Measurements from ENCODE around the gene ZC3H13.

Gene ZC3H13, protein sequence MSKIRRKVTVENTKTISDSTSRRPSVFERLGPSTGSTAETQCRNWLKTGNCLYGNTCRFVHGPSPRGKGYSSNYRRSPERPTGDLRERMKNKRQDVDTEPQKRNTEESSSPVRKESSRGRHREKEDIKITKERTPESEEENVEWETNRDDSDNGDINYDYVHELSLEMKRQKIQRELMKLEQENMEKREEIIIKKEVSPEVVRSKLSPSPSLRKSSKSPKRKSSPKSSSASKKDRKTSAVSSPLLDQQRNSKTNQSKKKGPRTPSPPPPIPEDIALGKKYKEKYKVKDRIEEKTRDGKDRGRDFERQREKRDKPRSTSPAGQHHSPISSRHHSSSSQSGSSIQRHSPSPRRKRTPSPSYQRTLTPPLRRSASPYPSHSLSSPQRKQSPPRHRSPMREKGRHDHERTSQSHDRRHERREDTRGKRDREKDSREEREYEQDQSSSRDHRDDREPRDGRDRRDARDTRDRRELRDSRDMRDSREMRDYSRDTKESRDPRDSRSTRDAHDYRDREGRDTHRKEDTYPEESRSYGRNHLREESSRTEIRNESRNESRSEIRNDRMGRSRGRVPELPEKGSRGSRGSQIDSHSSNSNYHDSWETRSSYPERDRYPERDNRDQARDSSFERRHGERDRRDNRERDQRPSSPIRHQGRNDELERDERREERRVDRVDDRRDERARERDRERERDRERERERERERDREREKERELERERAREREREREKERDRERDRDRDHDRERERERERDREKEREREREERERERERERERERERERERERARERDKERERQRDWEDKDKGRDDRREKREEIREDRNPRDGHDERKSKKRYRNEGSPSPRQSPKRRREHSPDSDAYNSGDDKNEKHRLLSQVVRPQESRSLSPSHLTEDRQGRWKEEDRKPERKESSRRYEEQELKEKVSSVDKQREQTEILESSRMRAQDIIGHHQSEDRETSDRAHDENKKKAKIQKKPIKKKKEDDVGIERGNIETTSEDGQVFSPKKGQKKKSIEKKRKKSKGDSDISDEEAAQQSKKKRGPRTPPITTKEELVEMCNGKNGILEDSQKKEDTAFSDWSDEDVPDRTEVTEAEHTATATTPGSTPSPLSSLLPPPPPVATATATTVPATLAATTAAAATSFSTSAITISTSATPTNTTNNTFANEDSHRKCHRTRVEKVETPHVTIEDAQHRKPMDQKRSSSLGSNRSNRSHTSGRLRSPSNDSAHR (N-terminal part only)

DNA sequence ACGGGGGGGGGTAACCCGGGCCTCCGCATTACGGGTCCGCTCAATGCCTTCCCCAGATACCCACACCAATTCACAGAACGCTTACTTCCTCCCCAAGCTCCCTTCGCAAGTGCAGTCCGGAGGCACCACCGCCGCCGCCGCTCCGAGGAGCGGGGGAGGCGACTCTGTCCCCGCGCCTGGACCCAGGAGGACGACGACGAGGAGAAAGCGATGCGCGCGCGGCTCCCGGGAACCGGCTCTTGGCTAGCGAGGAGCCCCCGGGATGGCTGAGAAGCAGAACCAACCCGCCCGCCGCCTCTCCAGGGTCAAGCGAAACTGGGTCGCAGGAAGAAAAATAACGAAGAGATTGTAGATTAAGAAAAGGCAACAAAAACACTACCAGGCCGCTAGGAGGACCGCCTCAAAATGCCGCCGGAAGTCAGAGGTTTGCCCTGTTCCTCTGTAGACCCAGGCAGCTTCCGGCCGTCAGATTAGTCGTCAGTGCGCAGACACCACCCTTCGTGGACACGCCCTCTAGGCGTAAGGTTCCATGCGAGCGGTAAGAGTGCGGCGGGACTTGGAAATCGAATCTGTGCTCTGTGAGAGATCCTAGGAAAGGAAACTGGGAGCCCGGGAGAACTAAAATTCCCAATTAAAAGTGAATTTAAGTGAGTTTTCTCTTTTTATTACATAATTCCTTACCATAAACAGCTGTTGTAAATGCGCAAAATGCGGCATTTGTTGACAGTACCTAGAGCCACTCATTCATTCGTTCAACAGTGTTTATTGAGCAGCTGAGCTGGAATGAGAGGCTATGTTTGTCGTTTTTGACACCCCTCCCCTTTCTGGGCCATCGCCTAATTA lies at the start of gene ZC3H13:
TSS of gene ZC3H13 (minus strand) at position 428 of the 843 bp plus-strand sequence. CDS start 7,239 bp downstream, outside the sequence.
- peak; percentile 51 for DNase-seq

- no peak for DNase-seq
Measured at GRCh38 chr13:46102255-46102605, 49.7 kb upstream of the ZC3H13 start.

DNA sequence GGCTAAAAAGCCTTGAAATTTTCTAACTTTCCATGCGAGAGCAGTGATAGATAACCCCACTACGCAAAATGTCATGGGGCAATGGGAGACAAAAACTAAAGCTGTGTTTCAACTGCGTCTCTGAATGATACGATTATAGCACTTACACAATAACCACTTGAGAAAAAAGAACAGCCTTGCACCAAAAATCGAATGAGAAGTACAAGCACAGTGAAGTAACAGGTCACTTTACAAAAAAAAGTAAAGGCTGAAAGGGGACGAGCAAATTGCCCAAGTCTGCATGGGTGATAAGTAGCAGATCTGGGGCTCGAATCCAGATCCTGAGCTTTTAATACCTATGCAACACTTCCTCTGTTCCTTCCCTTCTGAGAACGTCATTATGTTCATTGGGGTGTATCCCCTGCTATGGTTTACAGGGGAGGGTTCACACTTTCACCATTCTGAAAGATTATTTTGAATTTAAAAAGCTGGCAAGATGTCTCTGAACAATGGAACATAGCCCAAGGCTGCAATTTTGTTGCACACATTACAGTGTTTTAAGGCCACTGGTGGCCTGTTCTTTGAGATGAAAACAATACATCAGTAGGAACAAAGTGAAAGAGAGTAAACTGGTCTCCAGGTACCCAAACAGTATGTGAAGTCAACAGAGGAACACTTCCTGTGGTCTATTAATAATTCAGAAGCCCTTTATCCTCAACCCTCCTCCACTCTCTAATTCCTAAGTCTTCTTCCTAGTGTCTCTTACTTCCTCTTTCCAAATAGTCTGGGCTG lies 49.1 kb upstream of the ZC3H13 start:
- DNase-seq: no peak

DNA sequence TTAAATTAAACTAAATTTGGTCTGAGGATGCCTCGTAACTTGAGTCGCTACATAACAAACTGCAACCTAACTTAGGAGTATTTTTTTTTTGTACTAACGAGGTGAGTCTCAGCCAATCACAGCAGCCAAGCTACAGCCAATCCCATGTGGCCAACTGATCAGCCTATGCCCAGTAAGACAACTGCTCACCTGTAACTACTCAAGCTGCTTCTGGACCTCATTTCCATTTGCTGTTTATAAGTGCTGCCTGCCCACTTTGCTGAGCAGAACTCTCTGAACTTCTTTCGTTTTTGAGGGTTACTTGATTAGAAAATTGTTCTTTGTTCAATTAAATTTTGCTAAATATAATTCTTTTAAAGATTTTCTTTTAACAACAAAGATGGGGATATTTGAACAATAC lies 48.5 kb upstream of the ZC3H13 start:
- DNase-seq: no peak

DNA sequence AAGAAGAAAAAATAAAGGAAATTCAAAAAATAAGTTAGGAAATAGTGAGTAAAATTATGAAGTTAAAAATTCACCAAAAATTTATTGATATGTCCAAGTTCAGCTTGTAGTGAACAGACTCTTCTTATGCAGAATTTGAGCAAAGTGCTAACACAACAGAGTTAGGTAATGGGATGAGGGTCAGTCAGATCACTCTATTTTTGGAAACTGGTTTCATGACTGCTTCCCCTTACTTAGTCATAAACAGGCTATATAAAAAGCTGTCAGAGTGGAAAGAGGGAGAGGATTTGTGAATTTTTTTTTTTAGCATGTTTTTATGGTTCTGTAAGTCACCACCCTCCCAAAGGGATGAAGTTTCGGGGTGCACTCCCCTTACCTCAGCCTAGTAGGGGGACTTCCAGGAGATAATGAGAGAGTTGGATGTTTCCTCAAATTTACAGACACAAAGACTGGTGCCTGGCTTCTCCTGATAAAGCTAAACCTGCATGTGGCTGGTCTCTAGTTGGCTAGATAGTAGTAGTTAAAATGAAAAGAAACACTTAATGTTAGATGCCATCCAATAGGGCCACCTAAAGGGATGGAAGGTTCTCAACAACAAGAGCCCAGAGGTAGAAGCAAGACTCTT lies 47.8 kb upstream of the ZC3H13 start:
- no peak for DNase-seq

DNA sequence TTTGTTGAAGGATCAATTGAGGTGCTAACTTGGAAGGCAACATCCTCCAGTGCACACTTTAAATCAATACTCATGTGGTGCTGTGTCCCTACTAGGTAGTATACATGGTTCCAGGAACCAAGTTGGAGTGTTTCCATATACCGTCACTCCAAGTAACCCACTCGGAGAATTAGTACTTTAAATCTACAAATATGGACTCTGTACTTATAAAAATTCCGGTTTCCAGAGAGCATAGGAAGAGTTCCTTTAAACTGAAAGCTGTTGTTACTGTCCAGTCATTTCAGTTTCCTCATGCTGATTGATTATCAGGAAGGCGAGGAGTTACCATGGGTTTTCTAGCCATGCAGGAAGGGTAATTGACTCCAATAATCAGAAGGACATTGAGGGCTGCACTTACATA lies 45.1 kb upstream of the ZC3H13 start:
- DNase-seq: no peak

- no peak for DNase-seq
Measured at GRCh38 chr13:46097015-46097414, 44.5 kb upstream of the ZC3H13 start.

DNA sequence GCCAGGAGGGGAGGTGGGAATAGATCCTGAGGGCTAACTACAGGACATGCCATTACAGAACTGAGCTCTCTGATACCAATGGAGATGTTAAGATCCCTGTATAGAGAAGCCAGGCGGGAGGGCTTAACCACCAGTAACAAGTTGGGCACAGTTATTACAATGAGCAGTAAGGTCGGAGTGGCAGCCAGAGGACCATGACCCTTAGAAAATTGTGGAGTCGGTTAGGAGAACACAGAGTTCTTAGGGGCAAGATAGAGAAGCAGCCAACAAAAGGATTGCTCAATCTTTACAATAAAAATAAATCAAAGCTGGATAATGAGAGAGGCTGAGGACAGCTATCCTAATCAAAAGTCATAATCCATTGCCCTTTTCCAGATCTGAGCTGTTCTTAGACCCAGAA lies 41.9 kb upstream of the ZC3H13 start:
- no peak for DNase-seq

- no peak for DNase-seq
Measured at GRCh38 chr13:46088821-46089562, 36.4 kb upstream of the ZC3H13 start.

GRCh38 chr13:46087481-46087880 lies 34.9 kb upstream of the ZC3H13 start:
- no peak for DNase-seq

DNA sequence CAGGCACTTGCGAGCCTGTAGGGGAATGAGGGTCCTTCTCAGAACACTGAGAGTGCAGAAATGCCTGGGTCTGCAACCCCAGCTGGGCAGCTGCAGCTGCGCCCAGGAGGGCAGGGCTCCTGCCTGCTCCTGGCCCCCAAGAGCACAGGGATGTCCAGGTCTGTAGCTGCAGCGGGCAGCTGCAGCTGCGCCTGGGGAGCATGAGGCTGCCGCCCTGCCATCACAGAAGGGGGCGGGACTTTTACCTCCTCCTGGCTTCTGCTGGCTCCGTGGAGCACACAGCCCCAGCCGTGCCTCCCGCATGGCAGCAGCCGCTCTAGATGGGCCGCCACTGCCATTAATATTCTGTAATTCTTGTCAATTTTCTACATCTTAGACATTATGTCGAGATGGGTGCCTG lies 34.4 kb upstream of the ZC3H13 start:
- DNase-seq: no peak

DNA sequence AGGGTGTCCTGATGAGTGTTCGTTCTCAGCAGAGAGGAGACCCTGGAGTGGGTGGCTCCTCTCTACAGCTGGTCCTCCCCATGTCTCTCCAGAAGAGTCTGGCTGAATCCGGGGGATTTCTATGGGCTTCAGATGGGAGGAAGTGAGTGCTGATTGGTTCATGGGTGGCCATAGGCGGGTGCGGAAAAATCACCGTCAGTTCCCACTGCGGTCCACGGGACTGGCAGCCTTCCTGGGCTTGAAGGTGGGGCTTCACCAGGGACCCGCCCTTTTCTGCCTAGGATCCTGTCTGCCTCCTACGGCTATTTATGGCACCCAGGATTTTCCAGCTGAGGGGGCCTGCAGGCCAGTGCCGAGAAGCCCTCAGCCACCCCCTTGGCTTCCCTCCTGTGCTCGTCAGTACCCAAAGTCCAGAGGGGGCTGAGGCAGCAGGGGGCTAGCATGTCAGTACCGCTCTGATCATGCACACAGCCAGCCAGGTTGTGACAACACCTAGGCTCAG lies 33.9 kb upstream of the ZC3H13 start:
- DNase-seq: no peak

DNA sequence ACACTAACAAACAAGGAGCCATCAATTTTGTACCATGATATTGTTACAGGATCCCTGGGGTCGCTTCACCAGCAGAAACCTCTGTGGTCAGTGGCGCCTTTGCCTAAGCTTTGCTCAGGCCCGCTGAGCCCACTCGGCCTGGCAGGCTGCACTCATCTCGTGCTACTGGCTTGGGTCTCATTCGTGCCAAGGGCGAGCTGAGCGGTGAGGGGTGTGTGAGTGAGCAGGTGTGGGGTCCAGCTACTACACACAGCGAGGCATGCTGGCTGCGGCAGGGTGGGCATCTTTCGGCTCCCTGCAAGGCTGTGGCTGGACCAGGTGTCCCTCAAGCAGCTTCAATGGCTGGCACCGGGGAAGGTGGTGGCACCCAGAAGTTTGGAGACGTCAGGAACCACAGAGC lies 33.2 kb upstream of the ZC3H13 start:
- no peak for DNase-seq

- DNase-seq: no peak
Measured at GRCh38 chr13:46082324-46082723, 29.8 kb upstream of the ZC3H13 start.

DNA sequence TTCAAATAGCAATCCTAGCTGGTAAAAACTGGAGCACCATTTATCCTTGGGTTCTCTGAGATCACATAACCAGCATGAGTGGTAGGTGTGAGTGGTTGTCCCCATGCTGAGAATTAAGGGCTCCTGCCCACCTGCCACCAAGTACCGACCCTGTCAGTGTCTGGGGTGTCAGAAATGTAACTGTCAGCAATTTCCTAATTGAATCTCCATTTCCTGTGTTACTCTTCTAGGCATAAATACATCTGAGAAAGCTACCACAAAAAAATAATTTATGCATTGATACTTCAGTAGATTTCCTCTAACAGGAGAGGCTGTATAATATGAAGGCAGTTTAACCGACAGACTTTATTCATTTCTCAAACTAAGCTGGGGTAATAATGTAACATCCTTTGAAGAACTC lies 27.2 kb upstream of the ZC3H13 start:
- DNase-seq: no peak

DNA sequence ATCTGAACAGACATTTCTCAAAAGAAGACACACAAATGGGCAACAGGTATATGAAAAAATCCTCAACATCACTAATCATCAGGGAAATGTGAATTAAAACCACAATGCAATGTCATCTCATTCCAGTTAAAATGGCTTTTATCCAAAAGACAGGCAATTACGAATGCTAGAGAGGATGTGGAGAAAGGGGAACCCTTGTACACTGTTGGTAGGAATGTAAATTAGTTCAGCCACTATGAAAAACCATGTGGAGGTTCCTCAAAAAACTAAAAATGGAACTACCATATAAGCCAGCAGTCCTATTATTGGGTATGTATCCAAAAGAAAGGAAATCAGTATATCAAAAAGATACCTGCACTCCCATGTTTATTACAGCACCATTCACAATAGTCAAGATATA lies 24.7 kb upstream of the ZC3H13 start:
- no peak for DNase-seq

GRCh38 chr13:46076827-46077226 lies 24.3 kb upstream of the ZC3H13 start:
- DNase-seq: no peak

DNA sequence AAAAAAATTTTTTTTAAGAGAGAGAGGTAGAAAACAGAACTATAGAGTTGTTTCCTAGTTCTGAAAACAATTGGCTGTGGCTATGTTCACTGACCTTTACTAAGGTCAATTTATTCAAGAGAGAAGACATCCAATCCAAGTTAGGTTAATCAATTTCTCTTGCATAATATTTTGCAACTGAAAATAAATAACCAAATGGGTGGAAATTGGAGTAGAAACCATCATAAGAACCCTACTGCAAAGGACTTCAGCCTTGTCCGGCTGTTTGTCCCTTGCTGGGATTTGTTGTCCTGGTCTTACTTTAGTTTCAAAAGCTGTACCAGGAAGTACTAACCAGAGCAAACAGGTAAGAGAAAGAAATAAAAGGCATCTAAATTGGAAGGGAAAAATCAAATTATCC lies 23.3 kb upstream of the ZC3H13 start:
- DNase-seq: no peak

- no peak for DNase-seq
Measured at GRCh38 chr13:46071590-46072249, 19.2 kb upstream of the ZC3H13 start.

GRCh38 chr13:46063292-46063691 lies 10.7 kb upstream of the ZC3H13 start:
- DNase-seq: no peak

All from NCI-H1417 treated with DMSO at 0.1 percent for 48 hours (cell line).